NT2/D1 (cell line): ENCODE measurements around the gene BEST4.

Experiments used
- DNase-seq: peaks from one replicate; pipeline ENCODE4 v3.0.0-alpha.2; 2011; ENCODE audit warnings: low read depth, low spot score
- H3K27me3 ChIP-seq: 2 replicates; pipeline ENCODE4 v1.6.0; 2011; ENCODE audit warnings: mild to moderate bottlenecking; ENCODE audit not compliant: insufficient read length, insufficient read depth
- H3K36me3 ChIP-seq: 2 replicates; pipeline ENCODE4 v1.6.1; 2011; ENCODE audit warnings: mild to moderate bottlenecking, low read length, mixed read lengths; ENCODE audit not compliant: insufficient read depth, insufficient read length
- H3K4me1 ChIP-seq: 2 replicates; pipeline ENCODE4 v1.5.1; 2011; ENCODE audit not compliant: insufficient read depth, insufficient read length
- H3K4me3 ChIP-seq: 2 replicates; pipeline ENCODE4 v1.5.1; 2011; ENCODE audit warnings: low read depth; ENCODE audit not compliant: insufficient read length
- H3K9ac ChIP-seq: 2 replicates; pipeline ENCODE4 v1.6.0; 2011; ENCODE audit warnings: low read depth; ENCODE audit not compliant: insufficient read length
- H3K9me3 ChIP-seq: 2 replicates; pipeline ENCODE4 v1.5.1; 2011; ENCODE audit warnings: mild to moderate bottlenecking, low read length; ENCODE audit not compliant: insufficient read depth
- SUZ12 ChIP-seq: IDR thresholded peaks from 2 replicates; pipeline ENCODE4 v1.6.1; 2011; ENCODE audit not compliant: insufficient read length, insufficient read depth; ENCODE audit errors: extremely low read depth
- YY1 ChIP-seq: IDR thresholded peaks from 2 replicates; pipeline ENCODE4 v1.6.1; 2011; ENCODE audit not compliant: insufficient read length, insufficient read depth
- ZNF274 ChIP-seq: IDR thresholded peaks from 2 replicates; pipeline ENCODE4 v1.6.1; 2011; ENCODE audit warnings: mild to moderate bottlenecking, low read depth, low read length

The BEST4 gene

DNA sequence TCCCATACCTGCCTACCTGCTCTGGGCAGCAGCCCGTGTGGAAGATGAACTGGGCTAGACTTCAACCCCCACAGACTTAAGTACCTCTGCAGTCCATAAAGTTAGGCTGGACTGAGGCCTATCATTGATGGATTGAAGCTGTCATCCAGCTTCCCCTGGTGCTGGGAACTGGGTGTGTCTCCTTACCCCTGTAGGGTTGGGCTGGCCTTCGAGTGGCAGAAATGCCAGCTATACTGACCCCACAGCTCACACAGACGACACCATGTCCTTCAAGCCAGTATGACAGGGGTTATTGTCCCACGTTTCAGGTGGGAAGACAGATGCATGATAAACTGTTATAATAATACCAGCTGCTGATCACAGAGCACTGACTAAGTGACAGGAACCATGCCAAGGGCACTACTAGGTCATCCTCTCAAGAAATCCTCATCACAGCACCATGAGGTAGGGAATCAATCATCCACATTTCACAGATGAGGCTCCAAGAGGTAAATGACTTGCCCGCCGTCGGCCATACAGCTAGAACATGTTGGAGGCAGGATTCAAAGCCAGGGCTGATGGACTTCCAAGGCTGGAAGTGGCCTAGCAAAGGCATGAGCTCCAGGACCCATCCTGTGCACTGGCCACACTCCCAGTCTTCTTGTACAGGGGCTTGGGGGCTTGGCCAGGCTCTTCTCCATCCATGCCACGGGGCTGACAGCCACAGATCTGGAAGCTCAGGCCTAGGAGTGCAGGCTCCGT lies at the start of gene BEST4:
Gene BEST4, minus strand, starts transcription at position 51 of the 741 bp plus-strand sequence. CDS start 465 bp downstream, outside the sequence.
- peaks cover 31% of the 10 kb centered on the region for H3K4me1 ChIP-seq
- no peak for DNase-seq
- H3K27me3 ChIP-seq: peaks cover 27% of the 10 kb centered on the region
- no peaks in the 10 kb centered on the region for H3K9me3 ChIP-seq
- H3K4me3 ChIP-seq: no peak within 1 kb of the TSS
- H3K9ac ChIP-seq: no peak within 1 kb of the TSS
- H3K36me3 ChIP-seq: no peaks in the 10 kb centered on the region
- TF ChIP-seq YY1 (no peak), ZNF274 (no peak), SUZ12 (no peak)

DNA sequence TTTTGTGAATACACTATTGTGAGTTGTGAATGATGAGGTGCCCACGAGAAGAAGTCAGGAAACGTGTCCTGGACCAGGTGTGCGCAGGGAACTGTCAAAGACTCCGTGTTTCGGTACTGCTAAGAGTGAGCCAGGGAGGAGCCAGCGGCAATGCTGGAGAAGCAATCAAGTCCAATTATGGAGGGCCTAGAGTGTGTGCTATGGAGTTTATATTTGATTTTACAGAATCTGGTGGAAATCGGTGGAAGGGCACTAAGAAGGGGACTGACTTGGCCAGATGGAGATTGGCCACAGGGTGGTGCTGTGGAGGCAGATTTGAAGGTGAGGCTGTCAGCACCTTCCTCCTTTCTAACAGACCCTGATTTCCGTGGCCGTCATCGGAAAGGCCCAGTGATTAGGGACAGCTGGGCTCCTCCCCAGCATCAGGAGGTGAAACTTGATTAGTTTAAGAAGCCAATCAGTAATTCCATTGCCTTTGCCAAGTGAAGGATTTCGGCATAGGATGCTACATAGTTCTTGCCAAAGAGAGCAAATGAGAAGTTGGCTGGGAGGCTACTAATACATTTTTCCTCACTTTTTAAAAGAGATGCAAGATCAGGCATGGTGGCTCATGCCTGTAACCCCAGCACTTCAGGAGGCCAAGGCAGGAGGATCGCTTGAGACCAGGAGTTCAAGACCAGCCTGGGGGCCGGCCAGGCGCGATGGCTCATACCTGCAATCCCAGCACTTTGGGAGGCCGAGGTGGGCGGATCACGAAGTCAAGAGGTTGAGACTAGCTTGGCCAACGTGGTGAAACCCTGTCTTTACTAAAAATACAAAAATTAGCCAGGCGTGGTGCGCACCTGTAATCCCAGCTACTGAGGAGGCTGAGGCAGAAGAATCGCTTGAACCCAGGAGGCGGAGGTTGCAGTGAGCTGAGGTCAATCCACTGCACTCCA lies 48.0 kb upstream of the BEST4 start:
- H3K27me3 ChIP-seq: peaks cover 1% of the 10 kb centered on the region
- peak; percentile 96 for DNase-seq
- no peak overlapping the region for H3K4me3 ChIP-seq
- no peak for TF ChIP-seq YY1
- no peak for TF ChIP-seq SUZ12
- no peak for TF ChIP-seq ZNF274
- H3K9ac ChIP-seq: no peak overlapping the region
- peaks cover 18% of the 10 kb centered on the region for H3K4me1 ChIP-seq
- no peaks in the 10 kb centered on the region for H3K9me3 ChIP-seq
- H3K36me3 ChIP-seq: no peaks in the 10 kb centered on the region

DNA sequence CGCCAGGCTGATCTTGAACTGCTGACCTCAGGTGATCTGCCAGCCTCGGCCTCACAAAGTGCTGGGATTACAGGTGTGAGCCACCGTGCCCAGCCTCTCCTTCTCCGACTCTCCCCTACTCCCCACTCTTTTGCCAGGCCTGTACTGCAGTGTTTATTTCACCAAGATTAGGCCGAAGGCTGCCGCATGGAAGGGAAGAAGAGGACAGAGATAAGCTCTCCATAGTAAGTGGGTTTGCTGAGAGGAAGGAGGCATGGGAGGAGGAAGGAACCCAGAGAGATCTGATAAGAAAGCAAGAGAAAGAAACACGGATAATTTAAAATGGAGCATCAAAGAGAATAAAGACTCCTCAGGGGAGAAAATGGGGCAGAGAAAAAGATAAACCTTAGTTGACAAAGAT lies 46.4 kb upstream of the BEST4 start:
- H3K9me3 ChIP-seq: no peaks in the 10 kb centered on the region
- H3K4me3 ChIP-seq: no peak overlapping the region
- H3K27me3 ChIP-seq: no peaks in the 10 kb centered on the region
- H3K9ac ChIP-seq: no peak overlapping the region
- peaks cover 22% of the 10 kb centered on the region for H3K4me1 ChIP-seq
- H3K36me3 ChIP-seq: peaks cover 3% of the 10 kb centered on the region
- TF ChIP-seq SUZ12: no peak
- TF ChIP-seq ZNF274: no peak
- no peak for TF ChIP-seq YY1
- DNase-seq: no peak

DNA sequence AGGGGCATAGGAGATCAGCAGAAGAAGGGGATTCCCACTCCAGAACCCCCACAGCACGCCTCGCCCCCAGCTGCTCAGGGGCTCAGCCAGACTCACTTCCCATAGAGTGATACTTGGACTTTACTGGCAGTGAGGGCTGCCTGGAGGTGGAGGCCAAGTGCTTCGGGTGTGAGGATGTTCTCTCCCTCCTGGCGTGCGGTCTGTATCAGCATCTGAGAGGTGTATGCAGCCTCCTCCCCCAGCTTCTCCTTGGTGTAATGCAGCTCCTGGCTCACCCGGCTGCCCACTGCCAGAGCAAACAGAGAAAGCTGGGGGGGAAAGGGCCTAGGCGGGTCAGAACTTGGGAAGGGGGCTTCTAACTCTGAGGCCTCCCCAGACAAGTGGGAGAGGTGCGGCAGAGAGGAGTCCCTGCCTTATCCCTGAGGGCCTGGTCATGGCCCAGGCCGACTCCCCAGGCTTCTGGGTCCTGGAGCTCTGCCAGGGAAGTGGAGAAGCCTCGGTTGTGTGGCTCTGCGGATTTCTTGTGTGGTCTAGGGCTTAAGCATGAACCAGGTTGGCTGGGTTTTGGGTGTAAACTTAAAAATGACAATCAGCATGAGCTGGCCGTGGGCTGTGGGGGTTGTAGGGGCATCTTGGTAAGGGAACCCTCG lies 44.2 kb upstream of the BEST4 start:
- H3K9me3 ChIP-seq: no peaks in the 10 kb centered on the region
- TF ChIP-seq SUZ12 (no peak), YY1 (no peak), ZNF274 (no peak)
- H3K4me1 ChIP-seq: peaks cover 31% of the 10 kb centered on the region
- H3K36me3 ChIP-seq: peaks cover 6% of the 10 kb centered on the region
- no peak overlapping the region for H3K4me3 ChIP-seq
- no peak for DNase-seq
- no peaks in the 10 kb centered on the region for H3K27me3 ChIP-seq
- H3K9ac ChIP-seq: peak overlapping the region; percentile 69

DNA sequence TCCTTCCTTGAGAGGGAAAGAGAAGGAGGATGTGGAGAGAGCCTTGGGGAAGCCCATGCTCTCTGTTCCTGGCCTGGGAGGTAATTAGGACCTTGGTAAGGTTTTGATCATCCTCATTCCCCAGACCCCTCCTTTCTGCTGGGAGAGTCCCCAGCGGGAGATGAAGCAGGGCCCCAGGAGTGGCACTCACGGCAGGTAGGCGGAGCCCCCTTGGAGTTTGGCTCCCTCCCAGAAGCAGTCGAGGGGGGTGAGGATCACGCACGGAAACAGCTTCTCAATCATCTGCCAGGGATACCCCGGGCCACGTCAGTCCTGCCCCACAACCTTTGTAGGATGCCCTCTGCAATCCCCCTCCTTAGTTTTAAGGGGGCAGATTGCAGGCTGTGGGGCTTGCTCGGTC lies 43.5 kb upstream of the BEST4 start:
- TF ChIP-seq YY1 (no peak), ZNF274 (no peak), SUZ12 (no peak)

DNA sequence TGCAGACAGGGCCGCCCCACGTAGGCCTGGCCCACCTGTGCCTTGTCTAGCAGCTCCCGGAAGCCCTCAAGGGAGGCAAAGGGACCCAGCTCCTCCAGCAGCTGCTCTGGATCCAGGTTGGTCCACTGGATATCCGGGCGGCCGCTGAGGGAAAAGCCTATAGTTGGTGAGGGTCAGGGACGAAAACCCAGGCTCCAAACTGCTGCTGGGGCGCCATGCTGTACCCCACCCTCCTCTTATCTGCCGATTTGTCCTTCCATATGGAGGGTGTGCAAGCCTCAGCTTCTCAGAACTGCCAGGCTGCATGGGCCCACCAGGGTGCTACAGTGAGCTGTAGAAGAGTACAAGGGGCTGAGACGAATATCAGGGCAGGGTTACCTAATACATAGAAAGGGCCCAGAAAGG lies 42.9 kb upstream of the BEST4 start:
- H3K4me3 ChIP-seq: no peak overlapping the region
- H3K4me1 ChIP-seq: peaks cover 42% of the 10 kb centered on the region
- peaks cover 6% of the 10 kb centered on the region for H3K36me3 ChIP-seq
- no peaks in the 10 kb centered on the region for H3K9me3 ChIP-seq
- peak overlapping the region; percentile 14 for H3K9ac ChIP-seq
- H3K27me3 ChIP-seq: no peaks in the 10 kb centered on the region
- DNase-seq: no peak
- no peak for TF ChIP-seq YY1
- TF ChIP-seq SUZ12: no peak
- TF ChIP-seq ZNF274: no peak

More for the DNA sequence above, 43.5 kb upstream of the BEST4 start:
- no peak overlapping the region for H3K9ac ChIP-seq
- no peak overlapping the region for H3K4me3 ChIP-seq
- DNase-seq: no peak
- peaks cover 6% of the 10 kb centered on the region for H3K36me3 ChIP-seq
- no peaks in the 10 kb centered on the region for H3K9me3 ChIP-seq
- H3K27me3 ChIP-seq: no peaks in the 10 kb centered on the region
- H3K4me1 ChIP-seq: peaks cover 37% of the 10 kb centered on the region
